ENCODE results near the gene DYNLT4.

DNA sequence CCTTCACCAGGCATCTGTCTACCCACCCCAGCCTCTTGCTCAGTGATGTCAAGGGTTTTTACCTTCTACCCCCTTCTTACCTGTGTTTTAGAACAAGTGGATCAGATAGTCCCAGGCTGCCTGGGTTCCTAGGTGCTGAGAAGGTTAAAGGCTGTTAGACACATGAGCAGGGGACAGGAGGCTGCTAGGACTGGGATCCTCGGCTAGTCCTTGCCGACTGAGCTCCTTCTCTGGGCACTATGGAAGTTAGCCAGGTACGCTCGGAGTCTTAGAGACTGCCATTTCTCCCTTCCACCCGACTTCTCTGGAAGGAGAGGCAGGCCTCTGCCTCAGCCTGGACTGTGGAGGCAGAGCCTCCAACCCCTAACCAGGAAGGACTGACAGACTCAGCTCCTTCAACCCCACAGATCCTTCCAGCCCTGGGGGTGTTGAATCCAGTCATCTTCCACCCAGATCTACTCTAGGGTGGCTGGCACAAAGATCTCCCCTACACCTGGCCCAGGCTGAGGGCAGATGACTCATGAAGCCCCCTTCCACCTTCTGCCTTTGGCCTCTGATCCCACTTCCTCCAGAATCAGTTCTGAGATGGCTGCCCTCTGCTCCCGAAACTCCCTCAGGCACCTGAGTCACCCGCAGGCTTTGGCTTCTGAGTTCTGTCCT is at the start of gene DYNLT4:
- TF ChIP-seq POLR2A (IDR thresholded peaks at IDR 0.05) (peak in 1 of 4 donors; percentile 27), EP300 (IDR thresholded peaks at IDR 0.05) (no peak), POLR2AphosphoS5 (IDR thresholded peaks at IDR 0.05) (no peak)
- TF ChIP-seq, protein P1, sequence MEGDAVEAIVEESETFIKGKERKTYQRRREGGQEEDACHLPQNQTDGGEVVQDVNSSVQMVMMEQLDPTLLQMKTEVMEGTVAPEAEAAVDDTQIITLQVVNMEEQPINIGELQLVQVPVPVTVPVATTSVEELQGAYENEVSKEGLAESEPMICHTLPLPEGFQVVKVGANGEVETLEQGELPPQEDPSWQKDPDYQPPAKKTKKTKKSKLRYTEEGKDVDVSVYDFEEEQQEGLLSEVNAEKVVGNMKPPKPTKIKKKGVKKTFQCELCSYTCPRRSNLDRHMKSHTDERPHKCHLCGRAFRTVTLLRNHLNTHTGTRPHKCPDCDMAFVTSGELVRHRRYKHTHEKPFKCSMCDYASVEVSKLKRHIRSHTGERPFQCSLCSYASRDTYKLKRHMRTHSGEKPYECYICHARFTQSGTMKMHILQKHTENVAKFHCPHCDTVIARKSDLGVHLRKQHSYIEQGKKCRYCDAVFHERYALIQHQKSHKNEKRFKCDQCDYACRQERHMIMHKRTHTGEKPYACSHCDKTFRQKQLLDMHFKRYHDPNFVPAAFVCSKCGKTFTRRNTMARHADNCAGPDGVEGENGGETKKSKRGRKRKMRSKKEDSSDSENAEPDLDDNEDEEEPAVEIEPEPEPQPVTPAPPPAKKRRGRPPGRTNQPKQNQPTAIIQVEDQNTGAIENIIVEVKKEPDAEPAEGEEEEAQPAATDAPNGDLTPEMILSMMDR (IDR thresholded peaks at IDR 0.05): no peak
